Measurements from ENCODE around the gene KLHL24.
A peak's percentile ranks its signal among the peaks of the same experiment; 100 is the strongest.
"Not testable (repeated sequence)": the region's sequence is repeated elsewhere in the genome, so short reads cannot be mapped to it uniquely, and the experiment has no call there.

The KLHL24 gene, protein sequence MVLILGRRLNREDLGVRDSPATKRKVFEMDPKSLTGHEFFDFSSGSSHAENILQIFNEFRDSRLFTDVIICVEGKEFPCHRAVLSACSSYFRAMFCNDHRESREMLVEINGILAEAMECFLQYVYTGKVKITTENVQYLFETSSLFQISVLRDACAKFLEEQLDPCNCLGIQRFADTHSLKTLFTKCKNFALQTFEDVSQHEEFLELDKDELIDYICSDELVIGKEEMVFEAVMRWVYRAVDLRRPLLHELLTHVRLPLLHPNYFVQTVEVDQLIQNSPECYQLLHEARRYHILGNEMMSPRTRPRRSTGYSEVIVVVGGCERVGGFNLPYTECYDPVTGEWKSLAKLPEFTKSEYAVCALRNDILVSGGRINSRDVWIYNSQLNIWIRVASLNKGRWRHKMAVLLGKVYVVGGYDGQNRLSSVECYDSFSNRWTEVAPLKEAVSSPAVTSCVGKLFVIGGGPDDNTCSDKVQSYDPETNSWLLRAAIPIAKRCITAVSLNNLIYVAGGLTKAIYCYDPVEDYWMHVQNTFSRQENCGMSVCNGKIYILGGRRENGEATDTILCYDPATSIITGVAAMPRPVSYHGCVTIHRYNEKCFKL

DNA sequence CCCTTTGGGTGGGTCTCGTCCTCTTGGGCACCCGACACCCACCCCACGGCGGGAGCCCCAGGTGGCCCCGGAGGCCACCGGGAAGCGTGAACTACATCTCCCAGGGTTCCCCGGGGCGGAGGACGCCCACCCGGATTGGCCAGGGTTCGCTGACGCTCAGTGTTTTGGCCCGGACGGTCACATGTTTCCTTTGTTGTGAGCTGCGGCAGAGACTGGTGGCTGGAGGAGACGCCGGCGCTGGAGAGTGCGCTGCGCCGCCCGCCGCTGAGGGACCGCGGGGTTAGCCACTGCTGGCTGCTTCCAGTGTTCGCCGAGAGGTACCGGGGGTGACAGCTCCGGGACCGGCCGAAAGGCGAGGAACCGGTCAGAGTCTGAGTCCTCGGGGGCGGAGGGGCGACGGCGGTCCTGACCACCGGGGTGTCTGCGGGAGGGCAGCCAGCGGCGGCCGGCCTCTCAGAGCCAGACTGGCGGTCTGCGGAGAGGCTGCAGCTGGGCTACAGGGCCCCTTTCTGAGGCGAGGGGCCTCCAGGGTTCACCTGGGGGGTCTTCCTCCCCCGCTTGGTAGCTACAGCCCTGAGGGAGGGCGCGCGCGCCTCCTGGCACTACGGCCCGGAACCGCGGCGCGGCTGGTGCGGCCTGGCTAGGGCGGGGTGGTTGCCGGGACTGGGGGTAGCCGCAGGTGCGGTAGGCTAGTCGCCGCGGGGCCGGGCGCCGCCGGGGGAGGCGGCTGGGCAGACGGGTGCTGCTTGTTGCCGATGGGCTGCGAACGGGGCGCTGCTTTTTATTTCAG lies at the start of gene KLHL24:
Gene KLHL24 (plus strand): TSS at position 193 of the 790 bp plus-strand sequence. CDS start 14,734 bp downstream, outside the sequence.
- peak; percentile 87 for DNase-seq

DNA sequence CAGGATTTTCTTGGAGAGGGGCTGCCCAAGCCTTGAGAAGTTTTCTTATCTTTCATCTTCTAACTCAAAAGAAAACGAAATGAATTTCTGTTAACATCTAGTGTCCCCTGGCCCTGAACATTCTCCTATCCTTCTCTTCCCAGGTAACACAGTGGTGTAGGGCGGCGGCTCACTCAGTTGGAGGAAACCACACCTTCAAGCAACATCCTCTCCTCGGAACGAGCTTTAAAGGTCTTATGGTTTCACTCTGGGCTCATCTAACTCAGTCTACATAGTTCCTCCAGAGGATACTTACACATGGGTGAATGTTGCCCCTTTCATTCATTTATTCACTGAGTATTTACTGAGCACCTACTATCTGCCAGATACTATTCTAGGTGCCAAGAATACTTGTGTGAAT lies 48.9 kb upstream of the KLHL24 start:
- DNase-seq = no peak

DNA sequence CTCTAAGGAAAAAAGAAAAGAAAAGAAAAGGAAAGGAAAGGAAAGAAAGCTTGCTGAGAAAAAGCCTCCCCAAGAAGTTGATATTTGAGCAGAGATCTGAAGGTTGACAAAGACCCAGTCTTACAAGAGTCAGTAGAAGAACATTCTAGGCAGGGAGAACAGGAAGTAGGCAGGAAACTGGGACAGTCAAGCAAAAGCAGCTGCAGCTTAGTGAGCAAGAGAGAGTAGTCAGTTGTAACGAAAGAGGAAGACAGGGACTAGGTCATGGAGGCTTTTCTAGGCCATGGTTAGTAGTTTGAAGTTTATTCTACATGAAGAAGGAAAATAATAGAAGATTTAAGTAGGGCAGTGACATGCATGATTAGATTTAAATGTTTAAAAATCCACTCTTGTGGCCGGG lies 48.1 kb upstream of the KLHL24 start:
- DNase-seq = no peak

DNA sequence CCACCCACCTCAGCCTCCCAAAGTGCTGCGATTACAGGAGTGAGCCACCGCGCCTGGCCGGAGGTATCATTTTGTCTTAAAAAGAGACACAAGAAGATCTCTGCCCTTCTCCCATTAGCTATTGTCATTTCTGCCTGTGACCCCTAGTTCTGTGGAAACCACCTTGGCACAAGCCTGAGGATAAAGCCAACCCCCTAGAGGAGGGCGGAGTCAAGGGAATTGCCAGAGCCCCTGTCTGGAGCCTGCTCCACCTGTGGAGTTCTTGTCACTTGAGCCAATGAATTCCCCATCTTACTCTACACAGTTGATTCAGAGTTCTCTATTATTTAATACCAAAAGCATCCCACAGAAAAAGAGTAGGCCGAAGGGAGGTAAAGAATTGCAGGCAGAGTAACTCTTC lies 45.0 kb upstream of the KLHL24 start:
- DNase-seq = no peak

DNA sequence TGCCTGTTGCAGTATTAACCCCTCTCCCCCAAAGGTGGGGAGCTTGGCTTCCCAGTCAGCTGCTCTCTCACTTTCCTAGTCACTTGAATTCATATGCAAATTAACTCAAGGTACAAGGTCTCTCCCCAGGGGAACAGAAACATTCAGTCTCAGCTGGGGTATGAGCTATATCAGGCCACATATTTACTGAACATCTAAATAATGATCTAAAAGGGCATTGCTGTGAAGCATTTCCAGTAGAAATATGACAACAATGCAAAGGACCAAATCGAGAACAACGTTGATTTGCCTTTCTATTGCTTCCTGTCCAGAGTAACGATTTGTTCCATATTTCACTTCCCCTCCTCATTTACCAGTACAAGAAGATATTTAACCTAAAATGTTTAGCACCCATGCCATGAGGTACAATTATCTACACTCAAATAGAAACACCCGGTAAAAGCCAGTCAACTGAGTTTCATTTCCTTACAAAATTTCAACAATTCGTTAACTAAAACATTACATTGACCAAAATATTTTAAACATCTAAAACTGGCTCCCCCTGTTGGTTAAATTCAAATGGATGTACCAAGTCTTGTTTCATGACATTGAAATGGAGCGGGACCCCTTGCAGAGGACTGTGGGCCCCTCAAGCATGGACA lies 43.4 kb upstream of the KLHL24 start:
- DNase-seq = no peak

DNA sequence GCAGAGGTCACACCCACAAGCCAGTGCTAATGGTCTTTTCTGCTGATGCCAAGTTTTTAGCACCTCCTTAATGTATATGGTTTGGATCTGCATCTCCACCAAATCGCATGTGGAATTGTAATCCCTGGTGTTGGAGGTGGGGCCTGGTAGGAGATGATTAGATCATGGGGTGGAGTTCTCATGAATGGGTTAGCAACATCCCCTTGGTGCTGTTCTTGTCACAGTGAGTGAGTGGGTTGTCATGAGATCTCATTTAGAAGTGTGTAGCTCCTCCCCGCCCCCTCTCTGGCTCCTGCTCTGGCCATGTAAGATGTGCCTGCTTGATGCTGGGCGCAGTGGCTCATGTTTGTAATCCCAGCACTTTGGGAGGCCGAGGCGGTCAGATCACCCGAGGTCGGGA lies 42.6 kb upstream of the KLHL24 start:
- no peak for DNase-seq

DNA sequence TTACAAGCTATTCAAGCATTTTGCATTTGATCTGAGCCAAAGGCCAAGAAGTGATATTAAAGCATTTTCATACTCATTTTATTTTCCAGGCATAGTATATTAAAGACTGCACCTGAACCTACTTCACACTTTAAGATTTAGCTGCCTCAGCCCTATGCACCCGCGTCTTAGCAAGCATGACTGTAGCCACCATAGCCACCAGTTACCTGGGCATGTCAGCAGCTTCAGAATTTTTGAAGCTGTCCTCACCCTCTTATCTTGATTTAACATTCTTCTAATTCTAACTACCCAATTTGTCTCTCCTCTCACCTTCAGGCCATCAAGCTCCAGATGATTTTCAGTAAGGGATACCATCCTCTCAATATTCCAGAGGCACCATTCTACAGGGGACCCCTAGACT lies 40.8 kb upstream of the KLHL24 start:
- DNase-seq = no peak

DNA sequence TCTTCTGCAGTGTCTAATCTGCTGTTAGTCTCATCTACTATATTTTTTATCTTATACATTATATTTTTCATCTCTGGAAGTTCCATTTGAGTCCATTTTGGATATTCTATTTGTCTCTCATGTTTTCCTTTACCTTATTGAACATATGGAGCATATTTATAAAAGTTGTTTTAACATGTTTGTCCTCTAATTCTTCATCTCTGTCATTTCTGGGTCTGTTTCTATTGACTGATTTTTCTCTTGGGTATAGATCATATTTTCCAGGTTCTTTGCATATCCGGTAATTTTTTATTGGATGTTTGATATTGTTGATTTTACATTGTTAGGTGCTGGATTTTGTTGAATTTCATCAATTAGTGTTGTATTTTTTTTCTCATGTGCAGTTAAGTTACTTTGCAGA lies 37.5 kb upstream of the KLHL24 start:
- DNase-seq = no peak

DNA sequence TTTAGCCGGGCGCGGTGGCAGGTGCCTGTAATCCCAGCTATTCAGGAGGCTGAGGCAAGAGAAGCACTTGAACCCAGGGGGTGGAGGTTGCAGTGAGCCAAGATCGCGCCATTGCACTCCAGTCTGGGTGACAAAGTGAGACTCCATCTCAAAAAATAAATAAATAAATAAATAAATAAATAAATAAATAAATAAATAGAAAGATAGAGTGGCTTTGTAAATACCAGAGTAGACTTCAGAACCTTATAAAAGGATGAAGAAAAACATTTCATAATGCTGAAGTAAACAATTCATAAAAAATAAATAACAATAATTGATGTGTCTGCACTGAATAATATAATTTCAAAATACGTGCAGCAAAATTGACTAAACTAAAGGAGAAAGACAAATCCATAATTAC lies 24.1 kb upstream of the KLHL24 start:
- not testable (repeated sequence) for DNase-seq

DNA sequence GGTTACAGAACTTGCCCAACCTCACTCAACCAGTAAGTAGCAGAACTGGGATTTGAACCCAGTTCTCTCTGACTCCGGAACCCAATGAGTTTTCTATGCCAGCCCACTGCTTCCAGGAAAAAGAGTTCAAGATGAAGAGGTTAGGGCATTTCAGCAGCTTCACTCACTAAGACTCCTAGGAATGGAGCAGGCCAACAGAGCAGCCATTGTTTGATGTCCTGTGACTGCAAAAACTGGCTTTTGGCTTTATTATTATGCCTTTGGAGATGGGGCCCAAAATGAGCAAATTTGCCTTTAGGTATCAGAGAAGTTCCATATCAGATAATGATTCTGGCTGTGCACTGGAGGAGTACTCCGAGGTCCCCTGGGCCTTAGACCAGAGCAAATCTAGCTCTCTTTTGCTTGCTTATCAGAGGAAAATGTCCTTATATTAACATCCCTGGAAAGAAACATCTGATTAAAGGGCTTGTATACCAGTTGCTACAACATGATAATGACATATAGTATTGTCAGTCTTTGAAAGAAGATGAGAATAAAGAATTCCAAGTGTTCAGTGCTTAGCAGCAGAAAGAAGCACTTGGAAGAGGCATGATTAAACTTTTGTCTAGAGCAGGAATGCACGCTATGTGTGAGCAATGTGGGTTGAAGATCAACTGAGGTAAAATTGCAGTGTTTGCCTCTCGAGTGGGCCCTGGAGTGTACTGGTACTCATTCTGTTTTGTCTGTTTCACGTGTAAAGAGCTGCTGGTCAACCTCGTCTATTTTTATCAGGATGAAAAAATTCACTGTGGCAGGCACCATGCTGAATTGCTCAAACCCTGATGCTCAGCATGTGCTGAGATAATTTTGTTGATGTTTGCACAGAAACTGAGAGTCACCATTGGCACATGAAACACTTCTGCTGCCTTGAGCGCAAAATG lies 21.8 kb upstream of the KLHL24 start:
- no peak for DNase-seq

DNA sequence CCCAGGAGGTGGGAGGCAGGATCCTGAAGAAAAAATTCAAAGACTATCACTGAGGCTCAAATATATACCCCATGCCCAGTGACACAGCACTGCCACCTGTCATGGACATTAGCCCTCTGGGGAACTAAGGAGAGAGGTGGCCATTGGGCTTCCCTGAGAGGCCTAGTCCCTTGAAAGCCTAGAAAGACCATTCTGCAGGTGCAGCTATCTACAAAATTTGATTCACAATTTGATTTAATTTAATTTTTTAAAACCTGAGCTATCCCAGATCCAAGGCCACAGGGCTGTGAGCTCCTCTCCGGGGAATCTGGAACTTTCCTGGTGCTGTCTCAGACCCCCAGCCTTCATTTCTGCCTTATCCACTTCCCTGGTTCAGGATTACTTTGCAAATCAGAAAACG lies 16.9 kb upstream of the KLHL24 start:
- no peak for DNase-seq

DNA sequence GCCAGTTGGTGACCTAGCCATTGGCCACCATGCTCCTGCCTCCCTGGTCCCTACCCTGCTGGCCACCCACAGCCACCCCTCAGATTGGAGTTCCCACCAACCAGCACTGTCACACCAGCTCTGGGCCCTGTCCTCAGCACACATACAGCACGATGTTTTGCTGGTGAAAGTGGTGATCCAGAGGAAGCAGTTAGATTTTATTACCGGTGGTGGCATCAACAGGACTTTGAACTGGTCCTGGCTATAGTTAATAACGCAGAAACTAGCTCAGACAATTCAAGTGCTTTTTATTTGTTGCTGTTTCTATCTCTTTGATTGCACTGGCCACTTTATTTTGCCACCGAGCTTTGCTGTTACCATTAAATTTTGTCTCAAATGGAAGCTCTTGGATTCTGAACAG lies 16.4 kb upstream of the KLHL24 start:
- no peak for DNase-seq

DNA sequence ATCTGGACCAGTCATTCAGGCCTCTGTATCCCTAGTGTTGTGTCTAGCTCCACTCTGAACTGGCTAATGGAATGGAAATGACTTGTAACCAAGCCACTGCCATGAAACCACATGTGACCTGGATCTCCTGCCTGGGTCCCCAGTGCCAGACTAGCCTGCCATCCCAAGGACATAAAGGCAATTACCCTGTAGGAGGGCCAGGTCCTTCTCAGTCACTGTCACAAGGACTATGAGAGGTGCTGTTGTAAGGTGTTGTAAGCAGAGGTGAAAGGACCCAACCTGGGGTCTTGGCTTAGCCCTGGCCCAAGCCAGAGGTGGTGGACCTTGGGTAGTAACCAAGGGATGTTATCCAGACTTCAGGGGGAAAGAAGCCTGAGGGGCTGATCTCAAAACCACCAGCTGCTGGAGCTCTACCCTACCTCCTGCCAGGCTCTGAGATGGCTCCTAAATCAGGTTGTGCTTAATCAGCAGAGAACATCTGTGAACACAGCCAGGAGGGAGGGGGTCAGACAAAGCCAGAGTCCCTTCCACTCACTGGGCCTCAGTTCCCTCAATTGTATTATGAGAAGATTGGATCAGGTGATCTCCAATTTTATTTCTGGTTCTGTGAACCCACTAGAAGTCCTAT lies 15.7 kb upstream of the KLHL24 start:
- DNase-seq = no peak

DNA sequence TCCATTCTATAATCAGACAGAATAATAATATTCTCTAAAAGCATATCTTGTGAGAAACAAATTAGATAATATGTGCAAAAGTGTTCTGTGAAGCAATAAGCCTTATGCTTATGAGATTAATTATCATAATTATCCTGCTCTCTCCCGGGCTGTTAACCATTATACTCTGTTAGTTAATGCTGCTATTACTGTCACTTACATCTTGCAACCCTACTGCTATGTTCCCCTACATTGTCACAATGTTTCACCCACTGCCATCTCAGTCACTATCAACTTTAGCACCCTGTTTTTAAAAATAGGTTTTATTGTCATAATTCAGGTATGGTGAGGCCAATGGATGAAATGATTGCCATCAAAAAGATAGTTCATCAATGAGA lies 15.2 kb upstream of the KLHL24 start:
- no peak for DNase-seq

DNA sequence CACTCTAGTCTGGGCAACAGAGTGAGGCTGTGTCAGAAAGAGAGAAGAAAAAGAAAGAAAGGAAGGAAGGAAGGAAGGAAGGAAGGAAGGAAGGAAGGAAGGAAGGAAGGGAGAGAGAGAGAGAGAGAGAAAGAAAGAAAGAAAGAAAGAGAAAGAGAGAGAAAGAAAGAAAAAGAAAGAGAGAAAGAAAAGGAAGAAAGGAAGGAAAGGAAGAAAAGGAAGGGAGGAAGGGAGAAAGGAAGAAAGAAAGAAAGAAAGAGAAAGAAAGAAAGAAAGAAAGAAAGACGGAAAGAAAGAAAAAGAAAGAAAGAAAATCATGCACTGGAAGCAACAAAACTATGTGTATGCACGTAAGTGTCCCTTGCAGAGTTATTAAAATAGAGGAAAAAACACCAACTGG lies 12.9 kb upstream of the KLHL24 start:
- not testable (repeated sequence) for DNase-seq

DNA sequence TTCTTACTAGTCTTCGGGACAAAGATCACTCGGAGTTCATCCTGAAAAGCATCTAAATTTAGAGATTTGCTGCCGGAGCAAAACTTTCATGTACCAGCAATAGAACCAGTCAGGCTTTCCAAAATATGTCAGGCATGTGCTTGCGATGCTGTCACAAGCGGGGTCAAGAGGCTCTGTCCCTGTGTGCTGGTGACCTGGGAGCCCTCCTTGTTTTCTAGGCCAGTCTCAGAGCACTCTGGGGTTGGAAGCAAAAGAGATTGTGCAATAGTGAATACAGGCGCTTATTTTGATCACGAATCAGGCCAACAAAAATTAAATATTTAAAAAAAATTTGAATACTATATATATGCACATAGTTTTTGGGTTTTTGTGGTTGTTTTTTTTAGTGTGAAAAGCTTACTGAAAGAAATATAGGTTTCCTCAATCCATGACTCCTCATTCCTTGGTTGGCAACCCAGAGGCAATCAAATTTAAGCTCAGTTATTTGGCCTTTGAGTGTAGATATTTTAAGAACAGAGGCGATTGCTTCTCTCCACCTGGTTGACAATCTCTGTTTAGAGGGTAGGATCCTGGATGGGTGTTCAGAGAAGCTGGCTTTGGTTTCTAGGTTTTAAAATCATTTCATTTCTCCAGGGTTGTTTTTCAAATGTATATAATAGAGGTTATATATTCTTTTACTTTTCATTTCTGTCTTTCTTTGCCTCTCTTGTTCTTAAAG lies 8.4 kb upstream of the KLHL24 start:
- DNase-seq = no peak

DNA sequence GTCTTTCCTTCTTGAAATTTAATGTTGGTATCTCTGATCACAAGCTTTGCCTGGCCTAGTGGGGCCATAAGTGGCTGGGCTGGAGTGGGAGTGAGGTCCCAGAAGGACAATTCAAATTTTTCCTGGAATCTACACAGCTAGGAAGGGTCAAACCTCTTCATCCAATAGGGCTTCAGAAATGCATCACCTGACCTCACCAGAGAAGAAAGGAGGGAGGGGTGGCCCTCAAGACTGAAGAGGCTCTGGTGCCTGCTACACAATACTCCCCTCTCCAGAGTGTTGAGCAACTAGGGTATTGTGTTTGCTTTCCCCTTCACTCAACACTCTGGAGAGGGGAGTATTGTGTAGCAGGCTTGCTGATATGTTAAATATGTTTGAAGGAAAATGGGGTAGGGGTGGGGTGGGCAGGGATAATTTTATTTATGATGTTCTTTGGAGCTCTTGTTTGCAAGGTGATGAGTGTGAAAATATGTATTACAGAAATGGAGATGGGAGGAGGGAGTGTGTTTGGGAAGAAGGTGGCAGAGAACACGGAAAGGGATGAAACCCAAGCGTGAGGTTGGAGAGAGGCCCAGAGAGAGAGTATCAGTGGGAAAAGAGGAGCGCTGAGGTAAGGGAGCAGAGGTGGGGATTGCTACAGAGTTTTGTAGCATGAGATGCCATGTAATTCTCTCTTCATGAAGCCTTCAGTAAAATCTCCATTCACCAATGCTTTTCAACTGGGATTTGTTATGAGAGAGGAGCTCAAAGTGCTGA lies 5.7 kb upstream of the KLHL24 start:
- DNase-seq = no peak

DNA sequence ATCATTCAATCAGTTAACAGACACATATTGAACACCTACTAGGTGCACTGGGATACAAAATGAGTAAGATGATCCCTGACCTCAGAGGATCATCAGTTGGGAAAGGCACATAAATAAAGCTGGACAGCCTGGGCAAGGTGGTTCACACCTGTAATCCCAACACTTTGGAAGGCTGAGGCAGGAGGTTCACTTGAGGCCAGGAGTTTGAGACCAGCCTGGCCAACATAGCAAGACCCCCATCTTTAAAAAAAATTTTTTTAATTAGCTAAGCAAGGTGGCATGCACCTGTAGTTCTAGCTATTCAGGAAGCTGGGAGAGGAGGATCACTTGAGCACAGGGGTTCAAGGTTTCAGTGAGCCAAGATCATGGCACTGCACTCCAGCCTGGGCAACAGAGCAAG lies 3.7 kb upstream of the KLHL24 start:
- DNase-seq = no peak

DNA sequence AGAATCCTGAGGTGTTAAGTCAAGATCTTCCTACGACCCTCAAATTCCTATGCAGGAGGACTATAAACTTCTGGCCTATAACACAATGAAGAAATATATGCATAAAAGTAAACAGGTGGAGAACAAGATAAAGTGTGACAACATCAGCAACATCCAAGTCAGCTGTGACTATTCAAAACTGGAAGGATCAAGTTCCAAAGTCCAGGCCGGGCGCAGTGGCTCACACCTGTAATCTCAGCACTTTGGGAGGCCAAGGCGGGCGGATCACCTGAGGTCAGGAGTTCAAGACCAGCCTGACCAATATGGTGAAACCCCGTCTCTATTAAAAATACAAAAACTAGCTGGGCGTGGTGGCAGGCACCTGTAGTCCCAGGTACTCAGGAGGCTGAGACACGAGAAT lies 2.7 kb upstream of the KLHL24 start:
- not testable (repeated sequence) for DNase-seq

DNA sequence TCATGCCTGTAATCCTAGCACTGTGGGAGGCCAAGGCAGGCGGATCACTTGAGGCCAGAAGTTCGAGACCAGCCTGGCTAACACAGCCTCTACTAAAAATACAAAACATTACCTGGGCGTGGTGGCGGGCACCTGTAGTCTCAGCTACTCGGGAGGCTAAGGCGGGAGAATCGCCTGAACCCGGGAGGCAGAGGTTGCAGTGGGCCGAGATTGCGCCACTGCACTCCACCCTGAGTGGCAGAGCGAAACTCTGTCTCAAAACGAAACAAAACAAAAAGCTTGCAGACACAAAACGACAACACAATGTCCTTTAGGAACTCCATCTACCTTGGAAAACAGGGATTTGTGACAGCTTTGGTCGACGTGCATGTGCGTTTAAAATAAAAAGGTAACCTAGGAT lies 716 bp upstream of the KLHL24 start:
- no peak for DNase-seq

DNA sequence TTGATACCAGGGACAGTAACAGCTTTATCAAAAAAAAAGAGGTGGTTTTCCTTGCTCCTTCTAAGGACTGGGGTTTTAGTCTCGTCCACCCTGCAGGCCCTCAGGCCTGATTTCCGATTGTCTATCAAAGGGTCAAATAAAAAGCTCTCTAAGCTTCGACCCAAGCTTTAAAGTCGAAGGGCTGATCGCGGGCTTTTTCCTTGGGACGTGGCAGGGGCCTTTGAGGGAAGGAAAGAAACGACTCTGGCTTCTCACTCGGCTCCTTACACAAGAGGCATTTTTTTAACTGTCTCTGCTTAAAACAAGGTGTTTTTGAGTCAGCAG lies 354 bp upstream of the KLHL24 start:
- no peak for DNase-seq
